SU-DHL-6 (cell line): ENCODE measurements around the gene TMEM37.

ENCODE experiments used
- H2AFZ ChIP-seq: fragments of 200-600 bp; sonication (generic); 2 replicates; pipeline ENCODE4 v1.6.1; 2014; ENCODE audit warnings: low read depth, mild to moderate bottlenecking, moderate library complexity, mixed read lengths, antibody characterized with exemption, low read length; ENCODE audit not compliant: severe bottlenecking
- H3F3A ChIP-seq: fragments of 200-600 bp; shearing (Covaris generic); 2 replicates; pipeline ENCODE4 v1.6.0; 2016; ENCODE audit warnings: antibody characterized with exemption, mild to moderate bottlenecking; ENCODE audit not compliant: insufficient read depth
- H3K27ac ChIP-seq: fragments of 200-600 bp; sonication (generic); 2 replicates; pipeline ENCODE4 v1.5.1; 2016; ENCODE audit warnings: low read depth, mild to moderate bottlenecking, low read length, moderate library complexity, mixed read lengths
- H3K27me3 ChIP-seq: fragments of 200-600 bp; sonication (generic), shearing (Covaris generic); 2 replicates; pipeline ENCODE4 v1.6.0; 2014; ENCODE audit warnings: mild to moderate bottlenecking, low read length
- H3K36me3 ChIP-seq: fragments of 200-600 bp; sonication (generic); 2 replicates; pipeline ENCODE4 v1.6.1; 2014; ENCODE audit warnings: mild to moderate bottlenecking, low read length, mixed read lengths
- H3K4me2 ChIP-seq: fragments of 300-600, 200-600 bp; shearing (Covaris generic), sonication (generic); 2 replicates; pipeline ENCODE4 v1.6.0; 2014; ENCODE audit warnings: low read length, low read depth, mild to moderate bottlenecking; ENCODE audit not compliant: poor library complexity, severe bottlenecking
- H3K4me3 ChIP-seq: fragments of 200-600 bp; sonication (generic); 2 replicates; pipeline ENCODE4 v1.5.1; 2014; ENCODE audit warnings: antibody characterized with exemption, low read length, mild to moderate bottlenecking, mixed read lengths; ENCODE audit not compliant: insufficient read depth, poor library complexity, severe bottlenecking
- H3K79me2 ChIP-seq: fragments of 200-600 bp; sonication (generic); 2 replicates; pipeline ENCODE4 v1.6.1; 2014; ENCODE audit warnings: mild to moderate bottlenecking, low read length, moderate library complexity; ENCODE audit not compliant: insufficient read depth
- H3K9ac ChIP-seq: fragments of 200-600 bp; sonication (generic); 2 replicates; pipeline ENCODE4 v1.7.0; 2014; ENCODE audit warnings: mild to moderate bottlenecking, low read length
- H3K9me2 ChIP-seq: fragments of 200-600 bp; sonication (generic); replicated peaks from 2 replicates; pipeline ENCODE4 v1.6.1; 2014; ENCODE audit warnings: low read length; ENCODE audit not compliant: insufficient read depth
- H3K9me3 ChIP-seq: fragments of 200-600 bp; sonication (generic); 2 replicates; pipeline ENCODE4 v1.6.1; 2014; ENCODE audit warnings: low read length, mixed read lengths; ENCODE audit not compliant: insufficient read depth
- H4K20me1 ChIP-seq: fragments of 200-600 bp; sonication (generic); 2 replicates; pipeline ENCODE4 v1.6.1; 2014; ENCODE audit warnings: low read depth, mild to moderate bottlenecking, antibody characterized with exemption, low read length, moderate library complexity, mixed read lengths
- CTCF ChIP-seq: fragments of 200-600 bp; sonication (generic); IDR thresholded peaks from one replicate; pipeline ENCODE4 v1.5.1; 2017; ENCODE audit warnings: antibody characterized with exemption, mild to moderate bottlenecking, low read length, moderate library complexity; ENCODE audit not compliant: insufficient read depth, poor library complexity, severe bottlenecking
- EZH2phosphoT487 ChIP-seq: fragments of 200-600 bp; sonication (generic), shearing (Covaris generic); conservative IDR thresholded peaks from 2 replicates; pipeline ENCODE4 v1.6.1; 2018; ENCODE audit warnings: mild to moderate bottlenecking, antibody characterized with exemption, low read length, moderate library complexity, mixed read lengths

TMEM37 gene

GRCh38 chr2:119393971-119394748 is 37.5 kb upstream of the TMEM37 start:
- Histone ChIP-seq H3K27me3 (no peaks in the 10 kb centered on the region), H3K4me2 (no peak overlapping the region), H3K4me3 (no peak overlapping the region), H3F3A (no peaks in the 10 kb centered on the region), H3K79me2 (no peaks in the 10 kb centered on the region), H3K9ac (no peak overlapping the region), H3K36me3 (no peaks in the 10 kb centered on the region), H3K27ac (no peak overlapping the region), H4K20me1 (no peaks in the 10 kb centered on the region), H2AFZ (no peak overlapping the region), H3K9me2 (no peaks in the 10 kb centered on the region), H3K9me3 (no peaks in the 10 kb centered on the region)
- TF ChIP-seq EZH2phosphoT487 (no peak), CTCF (no peak)

GRCh38 chr2:119397196-119397595 is 34.5 kb upstream of the TMEM37 start:
- H3K9ac ChIP-seq = no peak overlapping the region
- H3K4me2 ChIP-seq = no peak overlapping the region
- no peaks in the 10 kb centered on the region for H3K27me3 ChIP-seq
- H3K79me2 ChIP-seq = no peaks in the 10 kb centered on the region
- TF ChIP-seq EZH2phosphoT487 (no peak), CTCF (no peak)
- H3K27ac ChIP-seq = no peak overlapping the region
- H3K36me3 ChIP-seq = no peaks in the 10 kb centered on the region
- H3F3A ChIP-seq = no peaks in the 10 kb centered on the region
- H4K20me1 ChIP-seq = no peaks in the 10 kb centered on the region
- no peaks in the 10 kb centered on the region for H3K9me3 ChIP-seq
- no peaks in the 10 kb centered on the region for H3K9me2 ChIP-seq
- H3K4me3 ChIP-seq = no peak overlapping the region
- no peak overlapping the region for H2AFZ ChIP-seq

GRCh38 chr2:119402106-119402505 is 29.5 kb upstream of the TMEM37 start:
- Histone ChIP-seq H3K36me3 (no peaks in the 10 kb centered on the region), H3K27ac (no peak overlapping the region), H3K4me2 (no peak overlapping the region), H3K9me2 (no peaks in the 10 kb centered on the region), H3K9ac (no peak overlapping the region), H2AFZ (no peak overlapping the region), H3K27me3 (no peaks in the 10 kb centered on the region), H3K9me3 (no peaks in the 10 kb centered on the region), H3K79me2 (no peaks in the 10 kb centered on the region), H4K20me1 (no peaks in the 10 kb centered on the region), H3K4me3 (no peak overlapping the region), H3F3A (no peaks in the 10 kb centered on the region)
- no peak for TF ChIP-seq CTCF
